Stimulated activated CD4-positive, alpha-beta T cell treated with anti-CD3 and anti-CD28 coated beads, Interleukin-1b, Interleukin-23, amount 100 ng/mL, for 1 hour (primary cell): Measurements from ENCODE around the gene MCOLN2.

Experiments
- DNase-seq, 2 donors: peaks; one replicate each; pipeline ENCODE4 v3.0.0-alpha.2; 2020; ENCODE audit warnings: low read depth in 2 of 2

Gene MCOLN2

DNA sequence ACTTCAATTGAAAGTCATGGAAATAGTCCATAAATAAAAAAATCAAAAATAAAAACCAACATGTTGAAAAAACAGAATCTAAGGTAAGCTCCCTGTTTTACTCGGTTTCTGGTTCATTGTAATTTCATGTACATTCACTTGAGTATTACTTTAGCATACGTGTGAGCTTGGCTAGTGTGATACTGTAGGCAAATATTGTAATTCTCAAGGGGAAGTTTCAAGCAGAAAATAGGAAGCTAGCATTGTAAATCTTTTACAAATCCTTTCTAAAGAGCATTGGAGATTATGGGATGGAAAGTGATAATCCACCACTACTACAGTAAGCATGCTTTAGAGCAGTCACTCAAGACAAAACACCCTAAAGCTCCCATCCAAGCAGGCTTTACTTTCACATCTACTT, 100.6 kb downstream of the MCOLN2 start:
- DNase-seq = no peak

DNA sequence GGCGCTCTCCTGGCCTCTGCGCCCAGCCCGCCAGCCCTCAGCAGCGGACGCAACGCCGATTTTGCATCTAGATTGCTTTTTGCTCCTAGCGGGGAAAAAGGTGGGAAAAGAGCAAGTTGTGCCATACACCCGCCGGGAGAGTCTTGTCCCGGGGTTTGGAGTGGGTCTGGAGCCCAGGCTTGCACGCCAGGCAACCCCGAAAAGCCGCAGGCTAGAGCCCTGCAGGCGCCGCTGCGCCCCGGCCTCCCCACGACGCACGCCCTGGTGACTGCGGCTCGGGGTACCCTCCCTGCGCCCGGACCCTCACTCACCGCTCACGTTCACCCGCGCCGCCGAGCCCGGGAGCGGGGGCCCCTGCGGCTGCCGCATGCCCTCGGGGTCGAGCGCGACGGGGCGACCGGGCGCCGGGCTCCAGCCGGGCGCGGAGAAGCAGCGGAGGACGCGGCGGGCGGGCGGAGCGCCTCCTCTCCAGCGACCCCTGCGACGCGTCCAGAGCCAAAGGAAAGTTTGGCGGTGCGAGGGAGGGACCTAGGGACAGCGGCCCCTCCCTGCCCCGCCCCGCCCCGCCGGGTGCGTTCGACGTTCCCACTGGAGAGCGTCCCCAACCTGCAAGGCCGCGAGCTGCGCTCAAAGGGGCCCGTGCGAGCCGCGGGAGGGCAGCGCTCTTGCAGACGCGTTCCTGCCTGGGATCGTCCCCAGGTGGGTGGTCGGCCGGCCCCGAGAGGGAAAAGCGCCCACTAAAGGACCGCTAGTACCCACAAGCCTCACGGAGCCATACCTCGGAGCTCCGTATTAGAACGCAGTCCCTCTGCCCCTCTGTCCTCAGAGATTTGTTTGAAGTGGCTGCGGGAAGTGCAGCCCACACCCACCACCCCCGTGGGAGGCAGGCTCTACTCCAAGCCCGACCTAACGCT, 104.0 kb downstream of the MCOLN2 start, which contains the start of gene LPAR3:
TSS of gene LPAR3 (minus strand) at position 502 of the 914 bp plus-strand sequence. CDS start 27,086 bp downstream, outside the sequence.
- DNase-seq = no peak

DNA sequence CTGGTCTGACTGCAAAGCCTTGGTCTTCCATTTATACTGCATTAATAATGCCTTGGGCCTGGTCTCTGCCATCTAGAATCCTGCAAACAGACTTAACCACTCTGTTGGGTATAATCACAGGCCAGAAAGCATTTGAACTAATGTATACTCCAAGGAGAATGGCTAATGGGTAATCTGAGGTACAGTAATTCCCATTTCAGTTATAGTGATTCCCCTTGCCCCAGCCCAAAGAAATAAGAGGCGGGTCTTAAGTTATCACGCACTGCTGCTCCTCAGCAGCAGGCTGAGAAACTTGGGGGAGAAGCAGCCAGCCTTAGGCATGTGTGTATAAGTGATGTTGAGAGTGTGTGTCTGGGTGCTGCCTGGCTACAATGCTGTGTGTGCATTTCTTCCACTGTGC, 106.3 kb downstream of the MCOLN2 start:
- DNase-seq = no peak

DNA sequence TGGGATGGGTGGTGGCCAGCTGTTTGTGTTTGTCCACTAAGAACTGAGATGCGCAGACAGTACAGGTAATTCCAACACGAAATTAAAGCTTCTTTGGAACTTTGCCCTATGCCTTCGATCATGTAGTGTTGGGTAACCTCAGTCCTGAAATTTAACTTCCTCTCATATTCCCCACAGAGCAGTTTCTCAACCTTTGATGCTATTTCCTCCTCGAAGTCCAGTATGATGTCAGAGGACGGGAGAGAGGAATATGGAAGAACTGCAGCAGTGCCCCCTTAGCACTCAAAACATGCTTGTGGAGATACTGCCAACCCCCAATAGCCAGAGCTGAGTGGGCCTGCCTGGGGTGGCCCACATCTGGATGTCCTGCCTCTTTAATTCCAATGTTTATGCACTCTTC, 107.5 kb downstream of the MCOLN2 start:
- no peak for DNase-seq

DNA sequence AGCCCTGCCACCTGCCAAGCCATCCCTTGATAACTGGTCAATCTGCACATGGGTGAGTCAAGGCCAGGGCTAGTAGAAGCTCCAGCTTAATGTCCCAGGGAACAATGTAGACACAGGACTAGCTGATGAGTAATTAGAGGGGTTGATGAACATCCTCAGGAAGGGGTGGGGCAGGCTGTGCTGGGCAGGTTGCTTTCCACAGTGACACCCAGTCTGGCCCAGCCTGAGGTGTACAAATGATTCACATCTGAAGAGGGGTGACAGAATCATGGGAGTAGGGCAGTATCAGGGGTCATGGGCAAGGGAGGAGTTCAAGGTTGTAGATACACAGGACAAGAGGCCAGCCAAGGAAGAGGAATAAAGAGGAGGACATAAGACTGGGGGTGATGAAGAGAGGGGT, 108.2 kb downstream of the MCOLN2 start:
- DNase-seq = peak in 1 of 2 donors; percentile 3

DNA sequence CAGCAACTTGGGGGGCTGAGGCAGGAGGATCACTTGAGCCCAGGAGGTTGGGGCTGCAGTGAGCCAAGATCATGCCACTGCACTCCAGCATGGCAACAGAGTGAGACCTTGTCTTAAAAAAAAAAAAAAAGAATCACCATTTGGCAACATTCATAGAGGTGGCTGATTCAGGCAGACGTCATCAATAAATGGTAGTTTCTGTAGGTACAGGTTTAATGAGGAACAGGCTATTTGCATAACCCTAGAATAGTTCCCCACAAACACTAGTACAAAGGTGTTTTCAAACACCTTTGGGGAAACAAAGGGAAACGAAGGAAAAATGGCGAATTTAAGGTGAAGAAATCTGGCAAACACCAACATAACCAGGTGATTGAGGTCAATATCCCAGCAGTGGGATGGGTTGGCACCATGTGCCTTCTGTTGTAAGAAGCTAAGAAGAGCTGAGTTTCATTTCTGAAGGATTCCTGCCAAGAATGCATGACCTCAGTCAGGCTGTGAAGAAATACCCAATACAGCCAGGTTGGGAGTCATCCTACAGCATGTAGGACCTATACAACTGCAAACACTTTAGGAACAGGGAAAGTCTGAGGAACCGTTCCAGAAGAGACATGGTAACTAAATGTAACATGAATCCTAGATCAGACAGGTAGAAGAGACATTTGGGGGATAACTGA, 109.5 kb downstream of the MCOLN2 start:
- no peak for DNase-seq

DNA sequence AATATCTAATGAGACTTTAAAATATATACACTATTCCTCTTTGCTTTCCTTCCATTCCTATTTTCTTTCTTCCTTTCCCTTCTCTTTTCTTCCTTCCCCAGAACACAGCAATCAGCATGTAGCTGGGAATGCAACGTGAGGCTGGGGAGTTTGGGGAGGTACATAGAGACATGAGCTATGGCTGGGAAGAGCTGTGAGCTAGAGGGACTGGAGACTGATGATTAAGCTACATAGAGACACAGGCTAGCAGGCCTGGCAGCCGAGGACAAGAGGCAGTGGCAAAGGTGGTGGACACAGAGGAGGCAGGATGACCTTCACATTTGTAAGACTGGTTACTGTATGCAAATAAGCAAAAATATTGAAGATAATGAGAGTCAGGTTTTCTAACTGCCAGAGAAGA, 111.4 kb downstream of the MCOLN2 start:
- DNase-seq = no peak

DNA sequence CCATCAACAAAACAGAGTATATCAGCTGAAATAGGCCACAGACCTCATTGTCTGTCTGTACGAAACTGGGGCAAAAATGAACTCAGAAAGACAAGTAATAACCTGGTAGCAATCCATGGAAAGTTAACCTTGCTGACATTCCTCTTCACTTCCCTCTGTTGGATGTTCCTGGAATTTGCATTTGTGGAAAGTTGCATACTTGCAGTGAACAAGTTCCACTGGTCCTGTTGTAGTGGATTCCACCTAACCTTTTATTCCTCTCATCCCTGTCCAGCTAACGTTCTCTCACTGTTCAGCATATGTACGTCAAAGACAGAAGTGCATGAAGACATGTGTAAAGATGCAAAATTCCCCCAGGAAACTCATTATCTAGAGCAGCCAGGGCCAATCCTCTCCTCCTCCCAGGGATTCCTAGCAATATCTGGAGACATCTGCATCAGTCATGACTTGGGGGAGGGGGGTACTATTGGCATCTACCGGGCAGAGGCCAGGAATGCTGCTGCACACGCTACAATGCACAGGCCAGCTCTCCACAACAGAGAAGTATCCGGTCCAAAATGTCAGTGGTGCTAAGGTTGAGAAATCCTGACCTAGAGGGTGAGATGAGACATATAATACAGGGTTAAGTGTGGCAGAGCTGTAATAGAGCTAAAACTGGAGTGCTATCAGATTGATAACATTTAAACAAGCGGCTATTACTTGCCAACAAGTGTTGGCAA, 112.1 kb downstream of the MCOLN2 start:
- DNase-seq = no peak

DNA sequence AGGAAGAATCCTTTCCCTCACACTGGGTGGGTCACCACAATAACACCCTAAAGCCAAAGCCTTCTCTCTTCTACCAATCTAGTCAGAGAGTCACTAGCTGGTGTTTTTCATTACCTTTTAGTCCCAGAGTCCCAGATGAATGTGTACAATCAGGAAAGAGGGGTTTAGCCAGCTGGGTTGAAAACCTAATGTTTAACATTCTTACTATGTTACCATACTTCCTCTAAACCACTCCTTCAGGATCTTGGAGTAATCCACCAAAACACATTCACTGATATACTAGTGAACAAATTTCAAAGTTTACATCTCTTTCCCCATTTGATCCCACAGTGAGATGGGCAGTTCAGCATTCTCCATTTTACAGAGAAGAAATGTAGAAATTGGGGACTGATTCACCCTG, 113.6 kb downstream of the MCOLN2 start:
- no peak for DNase-seq

DNA sequence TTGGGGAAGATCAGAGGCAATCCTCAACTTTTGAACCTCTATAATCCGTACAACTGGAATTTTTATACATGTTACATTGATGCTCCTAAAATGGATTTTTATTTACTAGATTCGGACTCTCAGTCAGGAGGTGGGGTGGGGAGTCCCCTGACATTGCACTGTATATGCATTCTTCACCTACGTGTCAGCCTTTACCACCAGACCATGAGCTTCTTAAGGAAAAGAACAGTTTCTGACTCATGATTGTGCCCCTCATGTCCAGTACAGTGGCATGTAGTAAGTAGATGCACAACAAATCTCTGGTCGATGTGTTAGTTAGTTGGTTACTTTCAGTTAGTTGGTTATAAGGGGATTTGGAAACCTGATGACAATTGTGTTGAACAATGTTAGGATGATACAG, 119.3 kb downstream of the MCOLN2 start:
- no peak for DNase-seq

DNA sequence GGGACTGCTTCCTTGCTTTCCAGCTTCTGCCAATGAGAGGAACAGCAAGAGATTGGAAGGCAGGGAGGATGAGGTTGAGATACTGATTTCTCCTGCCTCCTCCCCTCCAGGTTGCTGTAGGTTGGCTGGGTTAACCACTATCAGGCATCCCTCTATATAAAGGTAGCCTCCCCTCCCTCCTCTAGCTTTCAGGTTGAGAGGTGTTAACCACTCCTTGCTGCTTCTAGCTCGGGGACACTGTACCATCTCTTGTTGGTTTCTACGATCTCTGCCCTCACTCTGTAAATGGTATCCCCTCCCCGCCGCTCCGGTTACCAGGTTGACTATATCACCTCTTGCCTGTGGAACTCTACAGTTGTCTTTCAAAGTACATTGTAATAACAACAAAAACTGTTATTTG, 120.6 kb downstream of the MCOLN2 start:
- DNase-seq = no peak
